MM.1S (cell line): ENCODE measurements around the gene SNRPB2.

ENCODE experiments used
- DNase-seq: peaks from one replicate; pipeline ENCODE4 v3.0.0-alpha.2; 2015
- H2AFZ ChIP-seq: fragments of 300-600 bp; sonication (generic); 2 replicates; pipeline ENCODE4 v1.6.0; 2016; ENCODE audit warnings: antibody characterized with exemption, low read length
- H3F3A ChIP-seq: fragments of 300-600 bp; sonication (generic); 2 replicates; pipeline ENCODE4 v1.6.1; 2016; ENCODE audit warnings: mild to moderate bottlenecking, antibody characterized with exemption, low read length, moderate library complexity, mixed read lengths; ENCODE audit not compliant: insufficient read depth
- H3K27ac ChIP-seq: fragments of 300-600 bp; sonication (generic); 2 replicates; pipeline ENCODE4 v1.5.1; 2016; ENCODE audit warnings: mild to moderate bottlenecking, low read length
- H3K27me3 ChIP-seq: fragments of 300-600 bp; sonication (generic); replicated peaks from 2 replicates; pipeline ENCODE4 v1.6.0; 2016; ENCODE audit warnings: low read length; ENCODE audit not compliant: insufficient read depth
- H3K36me3 ChIP-seq: fragments of 300-600 bp; sonication (generic); replicated peaks from 2 replicates; pipeline ENCODE4 v1.6.1; 2016; ENCODE audit warnings: mild to moderate bottlenecking, low read length, mixed read lengths; ENCODE audit not compliant: insufficient read depth
- H3K4me1 ChIP-seq: fragments of 300-600 bp; sonication (generic); 2 replicates; pipeline ENCODE4 v1.6.1; 2016; ENCODE audit warnings: low read length, mixed read lengths
- H3K4me2 ChIP-seq: fragments of 300-600 bp; sonication (generic); 2 replicates; pipeline ENCODE4 v1.6.0; 2016; ENCODE audit warnings: low read depth, low read length
- H3K4me3 ChIP-seq: fragments of 300-600 bp; sonication (generic); 2 replicates; pipeline ENCODE4 v1.5.1; 2016; ENCODE audit warnings: low read length, mixed read lengths
- H3K79me2 ChIP-seq: fragments of 300-600 bp; sonication (generic); 2 replicates; pipeline ENCODE4 v1.6.1; 2016; ENCODE audit warnings: mixed run types, low read length, mixed read lengths
- H3K9ac ChIP-seq: fragments of 300-600 bp; sonication (generic); 2 replicates; pipeline ENCODE4 v1.6.1; 2016; ENCODE audit warnings: low read length, mixed read lengths
- H3K9me2 ChIP-seq: fragments of 300-600 bp; sonication (generic); replicated peaks from 2 replicates; pipeline ENCODE4 v1.6.1; 2016; ENCODE audit warnings: mild to moderate bottlenecking, low read length, mixed read lengths; ENCODE audit not compliant: insufficient read depth
- H3K9me3 ChIP-seq: fragments of 300-600 bp; sonication (generic); replicated peaks from 2 replicates; pipeline ENCODE4 v1.6.1; 2016; ENCODE audit warnings: mild to moderate bottlenecking, low read length, mixed read lengths; ENCODE audit not compliant: insufficient read depth
- H4K20me1 ChIP-seq: fragments of 300-600 bp; sonication (generic); 2 replicates; pipeline ENCODE4 v1.6.1; 2016; ENCODE audit warnings: mild to moderate bottlenecking, low read length, moderate library complexity, mixed read lengths; ENCODE audit not compliant: insufficient read depth
- CTCF ChIP-seq: fragments of 300-600 bp; sonication (generic); IDR thresholded peaks from 2 replicates; pipeline ENCODE4 v1.5.1; 2016; ENCODE audit warnings: antibody characterized with exemption, low read length, mixed read lengths
- EZH2 ChIP-seq: fragments of 300-600 bp; sonication (generic); optimal IDR thresholded peaks from 2 replicates; pipeline ENCODE3; 2017; ENCODE audit warnings: low read depth, mild to moderate bottlenecking, antibody characterized with exemption, low read length, mixed read lengths
- EZH2phosphoT487 ChIP-seq: fragments of 300-600 bp; sonication (generic); IDR thresholded peaks from 2 replicates; pipeline ENCODE4 v1.6.1; 2018; ENCODE audit warnings: antibody characterized with exemption, low read length

The SNRPB2 gene

DNA sequence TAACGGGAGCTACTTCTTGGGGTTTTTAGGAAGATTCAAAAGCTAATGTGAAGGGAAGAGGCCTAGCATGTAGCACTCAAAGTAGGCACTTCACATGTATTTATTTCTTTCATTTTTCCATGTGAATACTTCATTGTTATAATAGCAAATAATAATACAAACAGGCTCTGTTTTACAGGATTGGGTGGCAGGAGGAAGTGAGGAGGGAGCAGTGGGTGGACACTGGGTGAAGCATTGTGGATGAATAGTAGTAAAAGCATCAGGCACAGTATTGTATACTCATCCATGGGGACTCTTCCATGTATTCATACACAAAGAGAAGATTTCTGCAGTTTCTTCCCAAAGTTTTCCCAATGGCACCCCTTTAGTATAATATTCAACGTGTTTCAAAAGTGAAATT is 38.4 kb upstream of the SNRPB2 start:
- Histone ChIP-seq H3K4me3 (no peak overlapping the region), H3K27ac (no peak overlapping the region)

DNA sequence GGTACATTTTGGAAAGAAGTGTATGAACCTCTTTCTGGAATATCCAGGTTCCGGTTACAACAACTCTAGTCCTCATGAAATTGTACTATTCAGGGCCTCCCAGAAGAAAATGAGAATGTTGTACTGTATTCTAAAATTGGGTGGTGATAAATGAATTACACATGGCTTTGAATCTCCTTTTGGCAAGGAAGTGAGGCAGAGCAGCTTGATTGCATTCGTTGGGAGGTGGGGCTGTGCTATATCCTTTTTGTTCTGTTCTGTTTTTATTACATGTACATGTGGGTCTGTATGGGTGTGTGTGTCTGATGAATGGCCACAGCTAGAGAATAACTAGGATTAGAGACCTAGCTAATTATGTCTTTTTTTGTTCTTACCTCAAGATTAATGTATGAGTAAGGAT is 37.8 kb upstream of the SNRPB2 start:
- Histone ChIP-seq H3K9me3 (no peaks in the 10 kb centered on the region), H3K9ac (no peak overlapping the region), H4K20me1 (no peaks in the 10 kb centered on the region), H3K4me3 (no peak overlapping the region), H3K79me2 (no peaks in the 10 kb centered on the region), H3K27ac (no peak overlapping the region), H3K9me2 (no peaks in the 10 kb centered on the region), H2AFZ (no peak overlapping the region), H3K36me3 (no peaks in the 10 kb centered on the region), H3F3A (no peaks in the 10 kb centered on the region), H3K27me3 (no peaks in the 10 kb centered on the region), H3K4me2 (no peak overlapping the region), H3K4me1 (no peaks in the 10 kb centered on the region)
- TF ChIP-seq EZH2phosphoT487 = no peak
- no peak for DNase-seq

More for the DNA sequence above, 38.4 kb upstream of the SNRPB2 start:
- DNase-seq = no peak
- Histone ChIP-seq H3K79me2 (no peaks in the 10 kb centered on the region), H3K4me2 (no peak overlapping the region), H3K9me2 (no peaks in the 10 kb centered on the region), H3K4me1 (no peaks in the 10 kb centered on the region), H3K9ac (no peak overlapping the region), H3K36me3 (no peaks in the 10 kb centered on the region), H3K9me3 (no peaks in the 10 kb centered on the region), H3F3A (no peaks in the 10 kb centered on the region), H4K20me1 (no peaks in the 10 kb centered on the region), H2AFZ (no peak overlapping the region), H3K27me3 (no peaks in the 10 kb centered on the region)
- TF ChIP-seq CTCF (no peak), EZH2 (no peak), EZH2phosphoT487 (no peak)

DNA sequence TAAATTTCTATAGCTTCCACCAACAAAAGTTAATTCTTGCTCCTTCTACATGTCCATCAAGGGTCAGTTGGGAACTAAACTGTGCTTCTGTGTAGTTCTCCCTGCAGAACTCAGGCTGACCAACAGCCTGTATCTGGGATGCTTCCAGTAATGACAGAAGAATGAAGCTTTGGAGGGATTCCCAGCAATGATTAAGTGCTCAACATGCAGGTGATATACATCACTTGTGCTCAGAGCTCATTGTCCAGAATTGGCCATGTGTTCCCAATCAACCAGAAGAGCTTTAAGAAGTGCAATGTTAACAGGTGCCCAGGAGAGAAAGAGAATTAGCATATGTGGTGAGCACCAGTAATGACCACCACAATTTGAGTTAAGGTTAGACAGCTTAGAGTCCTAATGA is 37.4 kb upstream of the SNRPB2 start:
- H3K27me3 ChIP-seq = no peaks in the 10 kb centered on the region
- H3K36me3 ChIP-seq = no peaks in the 10 kb centered on the region
- no peaks in the 10 kb centered on the region for H3K79me2 ChIP-seq

More for the DNA sequence above, 37.4 kb upstream of the SNRPB2 start:
- H3K9me2 ChIP-seq = no peaks in the 10 kb centered on the region
- H3K9me3 ChIP-seq = no peaks in the 10 kb centered on the region
- no peak for DNase-seq
- TF ChIP-seq EZH2phosphoT487 (no peak), EZH2 (no peak), CTCF (no peak)
- no peak overlapping the region for H3K9ac ChIP-seq
- no peaks in the 10 kb centered on the region for H3K4me1 ChIP-seq
- H3K27ac ChIP-seq = no peak overlapping the region
- no peaks in the 10 kb centered on the region for H3F3A ChIP-seq
- no peak overlapping the region for H2AFZ ChIP-seq
- H3K4me3 ChIP-seq = no peak overlapping the region
- H4K20me1 ChIP-seq = no peaks in the 10 kb centered on the region
- H3K4me2 ChIP-seq = no peak overlapping the region
